Neutrophil (primary cell): ENCODE data around the gene RPL12.

Experiments used
- H3K27ac ChIP-seq: fragments of 200-600 bp; sonication (generic); 2 replicates; pipeline ENCODE4 v1.5.1; 2016; ENCODE audit warnings: mild to moderate bottlenecking, moderate library complexity
- H3K27me3 ChIP-seq: fragments of 200-600 bp; sonication (generic); 2 replicates; pipeline ENCODE4 v1.6.0; 2016; ENCODE audit warnings: mild to moderate bottlenecking
- H3K36me3 ChIP-seq: fragments of 200-600 bp; sonication (generic); 2 replicates; pipeline ENCODE4 v1.5.1; 2017
- H3K4me1 ChIP-seq, 2 experiments: fragments of 200-600 bp in 1 of 2; sonication (generic) in 1 of 2; 1 replicate in 1 of 2; 2 replicates in 1 of 2; pipeline versions ENCODE4 v1.5.1 to v1.6.1; 2013 to 2016; ENCODE audit warnings: low read depth in 1 of 2, low read length in 1 of 2, mild to moderate bottlenecking in 1 of 2, moderate library complexity in 1 of 2; ENCODE audit not compliant: control insufficient read depth in 1 of 2, insufficient read depth in 1 of 2
- H3K4me3 ChIP-seq, 2 experiments: fragments of 200-600 bp in 1 of 2; sonication (generic) in 1 of 2; 1 replicate in 1 of 2; 2 replicates in 1 of 2; pipeline ENCODE4 v1.5.1; 2013 to 2016; ENCODE audit warnings: low read depth in 1 of 2, low read length in 1 of 2, mild to moderate bottlenecking in 1 of 2, moderate library complexity in 1 of 2
- H3K9me3 ChIP-seq: fragments of 200-600 bp; sonication (generic); 2 replicates; pipeline ENCODE4 v1.5.1; 2016
- TF ChIP-seq, protein P1 (sequence below): fragments of 200-600 bp; sonication (generic); IDR thresholded peaks from 2 replicates; pipeline ENCODE4 v1.5.1; 2016; ENCODE audit warnings: antibody characterized with exemption

RPL12 gene

DNA sequence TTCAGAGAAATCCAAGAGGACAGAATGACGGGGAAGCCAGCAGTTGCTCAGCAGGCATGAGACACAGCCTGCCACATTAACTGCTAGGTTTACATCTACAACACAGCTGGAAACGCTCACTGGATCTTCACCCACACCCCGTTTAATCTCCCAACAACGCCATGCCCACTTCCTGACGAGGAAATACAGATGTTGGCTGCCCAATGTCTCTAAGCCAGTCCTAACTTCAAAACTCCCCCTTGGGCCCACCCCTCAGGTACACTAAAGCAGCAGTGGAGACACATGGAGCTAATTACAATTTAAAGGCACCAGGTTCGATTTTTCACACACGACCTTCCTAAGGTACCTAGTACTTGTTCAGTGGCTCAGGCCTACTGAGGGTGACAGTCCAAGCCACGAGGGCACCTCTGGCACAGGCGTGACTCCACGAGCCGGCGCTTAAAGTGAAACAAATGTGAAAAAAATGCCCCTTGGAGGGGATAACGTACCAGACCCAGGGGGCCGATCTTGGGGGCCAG lies 904 bp downstream of the RPL12 start:
- Histone ChIP-seq H3K9me3 (no peaks in the 10 kb centered on the region), H3K36me3 (peaks cover 44% of the 10 kb centered on the region), H3K27ac (peak overlapping the region; percentile 87), H3K27me3 (no peaks in the 10 kb centered on the region), H3K4me3 (peak overlapping the region; percentile 91 to 98), H3K4me1 (peaks cover 47 to 52% of the 10 kb centered on the region in 2 experiments)
- TF ChIP-seq, protein P1, sequence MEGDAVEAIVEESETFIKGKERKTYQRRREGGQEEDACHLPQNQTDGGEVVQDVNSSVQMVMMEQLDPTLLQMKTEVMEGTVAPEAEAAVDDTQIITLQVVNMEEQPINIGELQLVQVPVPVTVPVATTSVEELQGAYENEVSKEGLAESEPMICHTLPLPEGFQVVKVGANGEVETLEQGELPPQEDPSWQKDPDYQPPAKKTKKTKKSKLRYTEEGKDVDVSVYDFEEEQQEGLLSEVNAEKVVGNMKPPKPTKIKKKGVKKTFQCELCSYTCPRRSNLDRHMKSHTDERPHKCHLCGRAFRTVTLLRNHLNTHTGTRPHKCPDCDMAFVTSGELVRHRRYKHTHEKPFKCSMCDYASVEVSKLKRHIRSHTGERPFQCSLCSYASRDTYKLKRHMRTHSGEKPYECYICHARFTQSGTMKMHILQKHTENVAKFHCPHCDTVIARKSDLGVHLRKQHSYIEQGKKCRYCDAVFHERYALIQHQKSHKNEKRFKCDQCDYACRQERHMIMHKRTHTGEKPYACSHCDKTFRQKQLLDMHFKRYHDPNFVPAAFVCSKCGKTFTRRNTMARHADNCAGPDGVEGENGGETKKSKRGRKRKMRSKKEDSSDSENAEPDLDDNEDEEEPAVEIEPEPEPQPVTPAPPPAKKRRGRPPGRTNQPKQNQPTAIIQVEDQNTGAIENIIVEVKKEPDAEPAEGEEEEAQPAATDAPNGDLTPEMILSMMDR: no peak

DNA sequence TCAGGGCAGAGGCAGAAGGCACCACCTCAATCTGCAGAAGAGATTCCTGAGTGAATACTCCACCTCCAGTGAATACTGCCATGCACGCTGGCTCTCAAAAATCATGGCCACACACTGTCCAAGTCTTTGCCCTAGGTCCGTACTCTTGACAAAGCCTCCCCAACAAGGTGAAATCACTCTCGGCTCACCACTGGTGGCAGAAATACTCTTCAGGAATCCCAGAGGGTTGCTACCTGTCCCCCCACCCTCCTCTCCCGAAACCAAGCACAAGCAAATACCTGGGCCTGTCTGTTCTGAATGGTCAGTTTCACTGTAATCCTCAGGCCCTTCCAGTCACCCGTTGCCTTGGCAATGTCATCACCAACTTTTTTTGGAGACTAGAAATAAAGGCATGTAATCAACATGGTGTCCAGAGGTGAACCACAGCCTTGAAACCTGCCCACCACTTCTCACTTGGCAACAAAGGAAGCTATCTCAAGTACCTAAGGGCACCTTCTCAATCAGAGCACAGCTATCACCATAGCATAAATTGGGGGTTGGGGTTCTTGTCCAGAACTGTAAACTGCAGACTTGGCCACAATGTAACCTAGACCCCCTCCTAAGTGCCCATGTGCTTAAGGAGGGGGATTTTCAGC lies 1.8 kb downstream of the RPL12 start:
- Histone ChIP-seq H3K27ac (no peak overlapping the region), H3K27me3 (no peaks in the 10 kb centered on the region), H3K9me3 (no peaks in the 10 kb centered on the region), H3K36me3 (peaks cover 53% of the 10 kb centered on the region), H3K4me1 (peaks cover 38 to 44% of the 10 kb centered on the region in 2 experiments), H3K4me3 (no peak overlapping the region)
- TF ChIP-seq, protein P1: no peak

DNA sequence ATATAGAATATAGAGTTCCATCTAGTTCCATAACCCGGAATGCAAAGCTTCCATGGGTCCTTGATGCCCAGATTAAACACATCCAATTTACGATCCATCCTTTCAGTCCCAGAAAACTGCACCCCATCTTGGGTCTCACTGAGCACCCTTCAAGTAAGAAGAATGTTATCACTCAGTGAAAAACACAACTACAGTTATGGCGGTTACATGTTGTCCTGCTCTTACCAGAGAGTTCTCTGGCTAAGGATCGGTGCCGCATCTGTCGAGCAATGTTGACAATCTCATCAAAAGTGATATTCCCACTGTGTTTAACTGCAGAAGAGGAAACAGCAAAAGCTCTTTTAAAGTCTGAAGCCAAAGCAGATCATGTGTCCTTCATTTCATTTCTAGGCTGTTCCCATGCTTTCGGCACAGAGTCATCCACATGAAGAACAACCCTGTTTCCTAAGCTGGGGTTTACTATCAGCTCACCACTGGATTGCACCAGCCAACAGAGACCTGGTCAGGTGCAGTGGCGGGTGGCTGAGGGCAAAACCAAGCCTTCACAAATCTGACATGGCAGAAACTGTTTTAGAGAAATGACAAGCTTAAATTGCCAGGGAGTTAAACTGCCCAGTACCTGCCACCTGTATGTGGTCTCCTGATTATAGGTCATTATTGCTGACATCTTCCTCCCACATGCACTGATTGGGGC lies 2.9 kb downstream of the RPL12 start:
- TF ChIP-seq, protein P1: no peak
- Histone ChIP-seq H3K4me1 (peaks cover 34 to 35% of the 10 kb centered on the region in 2 experiments), H3K36me3 (peaks cover 63% of the 10 kb centered on the region), H3K27ac (no peak overlapping the region), H3K9me3 (no peaks in the 10 kb centered on the region), H3K27me3 (no peaks in the 10 kb centered on the region), H3K4me3 (no peak overlapping the region)

DNA sequence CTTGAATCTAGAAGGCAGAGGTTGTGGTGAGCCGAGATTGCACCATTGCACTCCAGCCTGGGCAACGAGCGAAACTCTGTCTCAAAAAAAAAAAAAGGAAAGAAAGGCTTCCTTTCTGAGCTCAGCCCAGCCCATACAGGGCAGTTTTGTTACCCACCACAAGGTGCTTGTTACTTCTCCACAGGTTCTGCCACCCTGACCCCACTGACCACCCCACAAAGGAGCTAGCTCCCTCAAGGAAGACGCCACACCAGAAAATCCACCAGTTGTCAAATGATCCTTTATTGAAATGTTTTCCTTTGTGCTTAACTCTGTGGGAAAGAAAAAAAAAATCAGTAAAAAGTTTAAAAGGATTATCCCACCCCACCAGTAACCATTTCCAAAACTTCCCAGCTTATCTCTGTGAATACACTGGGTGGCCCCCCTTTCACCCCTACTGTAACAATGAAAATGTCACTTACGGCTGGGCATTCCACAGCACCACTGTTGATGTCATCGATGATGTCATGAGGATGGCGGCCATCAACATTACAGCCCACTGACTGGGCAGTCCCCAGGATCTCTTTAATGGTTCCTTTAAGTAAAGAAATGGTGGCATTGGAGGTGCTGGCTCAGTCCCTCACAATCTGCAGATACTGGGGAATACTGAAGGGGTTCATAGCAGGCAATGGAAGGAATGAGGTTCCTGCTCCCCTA lies 3.6 kb downstream of the RPL12 start:
- H3K4me1 ChIP-seq: peaks cover 28 to 29% of the 10 kb centered on the region in 2 experiments
- no peak overlapping the region for H3K27ac ChIP-seq
- no peaks in the 10 kb centered on the region for H3K27me3 ChIP-seq
- no peaks in the 10 kb centered on the region for H3K9me3 ChIP-seq
- H3K4me3 ChIP-seq: no peak overlapping the region
- TF ChIP-seq, protein P1: no peak
- peaks cover 70% of the 10 kb centered on the region for H3K36me3 ChIP-seq

DNA sequence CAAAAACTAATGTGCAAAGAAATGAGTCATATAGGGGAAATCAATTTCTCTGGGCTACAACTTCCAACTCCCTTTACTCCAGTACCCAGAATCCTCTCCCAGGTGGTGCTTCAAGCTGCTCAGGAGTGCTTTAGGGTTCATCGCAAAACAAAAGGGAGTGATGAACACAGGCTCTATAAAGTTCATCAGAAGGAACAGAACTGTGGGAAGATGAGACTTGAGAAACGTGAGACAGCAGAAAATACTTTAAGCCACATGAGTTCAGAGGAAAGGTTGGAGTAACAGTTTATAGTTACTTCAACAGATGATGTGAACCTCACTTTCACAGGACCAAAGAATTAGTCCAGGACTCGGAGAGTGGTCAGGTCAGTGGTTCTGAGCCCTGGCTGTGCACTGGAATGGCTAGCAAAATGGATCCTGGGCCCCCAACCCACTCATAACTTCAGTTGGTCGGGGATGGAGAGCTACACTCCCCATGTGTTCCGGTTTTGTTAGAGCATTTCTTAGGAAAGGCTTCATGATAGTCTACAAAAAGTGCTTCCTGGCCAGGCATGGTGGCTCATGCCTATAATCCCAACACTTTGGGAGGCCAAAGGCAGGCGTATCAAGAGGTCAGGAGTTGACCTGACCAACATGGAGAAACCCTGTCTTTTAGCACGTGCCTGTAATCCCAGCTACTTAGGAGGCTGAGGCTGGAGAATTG lies 4.3 kb downstream of the RPL12 start:
- Histone ChIP-seq H3K4me1 (peaks cover 21 to 22% of the 10 kb centered on the region in 2 experiments), H3K9me3 (no peaks in the 10 kb centered on the region), H3K27me3 (no peaks in the 10 kb centered on the region), H3K36me3 (peaks cover 77% of the 10 kb centered on the region), H3K27ac (peak overlapping the region; percentile 8), H3K4me3 (no peak overlapping the region)
- TF ChIP-seq, protein P1: no peak
